ENCODE data around the gene APBB1. TPM values are rescaled to one million over a fixed set of nuclear protein-coding genes. Genes with fewer than 3 reads are reported as not detected.

Gene APBB1
- polyA plus RNA-seq, 1 donor, result 27.6 TPM

- H3K27me3 ChIP-seq (ENCODE audit: control insufficient read depth, insufficient read depth, low read length), result no peaks in the 10 kb centered on the region
- WGBS (ENCODE audit: insufficient coverage, low lambda C conversion rate), result no CpG with 5 or more reads among the region's 5 CpGs
- no peak for DNase-seq
- H3K27ac ChIP-seq (ENCODE audit: low read length), result no peak overlapping the region
- no peaks in the 10 kb centered on the region for H3K36me3 ChIP-seq (ENCODE audit: control insufficient read depth, insufficient read depth, low read length)
- H3K4me3 ChIP-seq (ENCODE audit: low read length), result no peak overlapping the region
- H3K9me3 ChIP-seq (ENCODE audit: control insufficient read depth, low read depth, low read length), result no peaks in the 10 kb centered on the region
- H3K4me1 ChIP-seq (ENCODE audit: control insufficient read depth, insufficient read depth, low read length), result peaks cover 19% of the 10 kb centered on the region
Measured at GRCh38 chr11:6351782-6352382, 67.0 kb downstream of the APBB1 start.

- Histone ChIP-seq H3K9me3 (ENCODE audit: control insufficient read depth, low read depth, low read length) (no peaks in the 10 kb centered on the region), H3K36me3 (ENCODE audit: control insufficient read depth, insufficient read depth, low read length) (no peaks in the 10 kb centered on the region), H3K27ac (ENCODE audit: low read length) (no peak overlapping the region), H3K4me3 (ENCODE audit: low read length) (no peak overlapping the region), H3K27me3 (ENCODE audit: control insufficient read depth, insufficient read depth, low read length) (no peaks in the 10 kb centered on the region), H3K4me1 (ENCODE audit: control insufficient read depth, insufficient read depth, low read length) (peaks cover 19% of the 10 kb centered on the region)
- DNase-seq, result no peak
- no CpG with 5 or more reads among the region's 2 CpGs for WGBS (ENCODE audit: insufficient coverage, low lambda C conversion rate)
Measured at GRCh38 chr11:6350486-6350885, 68.4 kb downstream of the APBB1 start.

GRCh38 chr11:6350043-6350442 is 68.9 kb downstream of the APBB1 start:
- H3K27me3 ChIP-seq (ENCODE audit: control insufficient read depth, insufficient read depth, low read length), result no peaks in the 10 kb centered on the region
- H3K4me1 ChIP-seq (ENCODE audit: control insufficient read depth, insufficient read depth, low read length), result peaks cover 16% of the 10 kb centered on the region
- H3K36me3 ChIP-seq (ENCODE audit: control insufficient read depth, insufficient read depth, low read length), result no peaks in the 10 kb centered on the region
- H3K9me3 ChIP-seq (ENCODE audit: control insufficient read depth, low read depth, low read length), result no peaks in the 10 kb centered on the region
- no peak for DNase-seq
- H3K27ac ChIP-seq (ENCODE audit: low read length), result no peak overlapping the region
- H3K4me3 ChIP-seq (ENCODE audit: low read length), result no peak overlapping the region

GRCh38 chr11:6345366-6345765 is 73.5 kb downstream of the APBB1 start:
- no peaks in the 10 kb centered on the region for H3K27me3 ChIP-seq (ENCODE audit: control insufficient read depth, insufficient read depth, low read length)
- no peak overlapping the region for H3K4me3 ChIP-seq (ENCODE audit: low read length)
- 100% methylated on average over 1 of the region's 1 CpG for WGBS (ENCODE audit: insufficient coverage, low lambda C conversion rate)
- H3K9me3 ChIP-seq (ENCODE audit: control insufficient read depth, low read depth, low read length), result no peaks in the 10 kb centered on the region
- DNase-seq, result no peak
- H3K36me3 ChIP-seq (ENCODE audit: control insufficient read depth, insufficient read depth, low read length), result no peaks in the 10 kb centered on the region
- H3K27ac ChIP-seq (ENCODE audit: low read length), result no peak overlapping the region
- no peaks in the 10 kb centered on the region for H3K4me1 ChIP-seq (ENCODE audit: control insufficient read depth, insufficient read depth, low read length)

Other genes starting within 250 kb of the APBB1 start
- not detected for gene OR52B2, start 248.8 kb downstream of the APBB1 start, polyA plus RNA-seq
- gene OR52W1, start 219.9 kb downstream of the APBB1 start, polyA plus RNA-seq, result 0.10 TPM
- gene C11orf42, start 213.5 kb downstream of the APBB1 start, polyA plus RNA-seq, result 1.2 TPM
- gene FHIP1B, start 184.5 kb downstream of the APBB1 start, polyA plus RNA-seq, result 104 TPM
- gene CNGA4, start 180.0 kb downstream of the APBB1 start, polyA plus RNA-seq, result 0.16 TPM
- gene CCKBR, start 159.3 kb downstream of the APBB1 start, polyA plus RNA-seq, result 0.55 TPM
- gene CAVIN3, start 98.6 kb downstream of the APBB1 start, polyA plus RNA-seq, result 16.4 TPM
- 31.8 TPM for gene SMPD1, start 28.6 kb downstream of the APBB1 start, polyA plus RNA-seq
- 3.0 TPM for gene HPX, start 21.9 kb upstream of the APBB1 start, polyA plus RNA-seq
- 37.8 TPM for gene TRIM3, start 54.8 kb upstream of the APBB1 start, polyA plus RNA-seq
- 68.0 TPM for gene ARFIP2, start 62.2 kb upstream of the APBB1 start, polyA plus RNA-seq
- 40.7 TPM for gene TIMM10B, start 62.4 kb upstream of the APBB1 start, polyA plus RNA-seq
- 12.2 TPM for gene DNHD1, start 78.2 kb upstream of the APBB1 start, polyA plus RNA-seq
- gene RRP8, start 184.5 kb upstream of the APBB1 start, polyA plus RNA-seq, result 28.5 TPM
- gene ILK, start 184.7 kb upstream of the APBB1 start, polyA plus RNA-seq, result 133 TPM
- gene TAF10, start 193.1 kb upstream of the APBB1 start, polyA plus RNA-seq, result 91.0 TPM
- 310 TPM for gene TPP1, start 200.3 kb upstream of the APBB1 start, polyA plus RNA-seq
- gene DCHS1, start 236.7 kb upstream of the APBB1 start, polyA plus RNA-seq, result 17.1 TPM